ENCODE measurements around the gene PRMT7. TPM values are rescaled to one million over a fixed set of nuclear protein-coding genes. Genes with fewer than 3 reads are reported as not detected.

PRMT7 gene
- total RNA-seq, 1 donor: 42.7 TPM

- no peak for DNase-seq (ENCODE audit: low read depth)
- TF ChIP-seq, protein P1, sequence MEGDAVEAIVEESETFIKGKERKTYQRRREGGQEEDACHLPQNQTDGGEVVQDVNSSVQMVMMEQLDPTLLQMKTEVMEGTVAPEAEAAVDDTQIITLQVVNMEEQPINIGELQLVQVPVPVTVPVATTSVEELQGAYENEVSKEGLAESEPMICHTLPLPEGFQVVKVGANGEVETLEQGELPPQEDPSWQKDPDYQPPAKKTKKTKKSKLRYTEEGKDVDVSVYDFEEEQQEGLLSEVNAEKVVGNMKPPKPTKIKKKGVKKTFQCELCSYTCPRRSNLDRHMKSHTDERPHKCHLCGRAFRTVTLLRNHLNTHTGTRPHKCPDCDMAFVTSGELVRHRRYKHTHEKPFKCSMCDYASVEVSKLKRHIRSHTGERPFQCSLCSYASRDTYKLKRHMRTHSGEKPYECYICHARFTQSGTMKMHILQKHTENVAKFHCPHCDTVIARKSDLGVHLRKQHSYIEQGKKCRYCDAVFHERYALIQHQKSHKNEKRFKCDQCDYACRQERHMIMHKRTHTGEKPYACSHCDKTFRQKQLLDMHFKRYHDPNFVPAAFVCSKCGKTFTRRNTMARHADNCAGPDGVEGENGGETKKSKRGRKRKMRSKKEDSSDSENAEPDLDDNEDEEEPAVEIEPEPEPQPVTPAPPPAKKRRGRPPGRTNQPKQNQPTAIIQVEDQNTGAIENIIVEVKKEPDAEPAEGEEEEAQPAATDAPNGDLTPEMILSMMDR (IDR thresholded peaks at IDR 0.05; ENCODE audit: insufficient read depth, low read depth, low read length): no peak
- no peak overlapping the region for H3K4me3 ChIP-seq (ENCODE audit: low read depth, low read length)
These were observed 67.9 kb downstream of the PRMT7 start for GRCh38 chr16:68378436-68379415.

DNA sequence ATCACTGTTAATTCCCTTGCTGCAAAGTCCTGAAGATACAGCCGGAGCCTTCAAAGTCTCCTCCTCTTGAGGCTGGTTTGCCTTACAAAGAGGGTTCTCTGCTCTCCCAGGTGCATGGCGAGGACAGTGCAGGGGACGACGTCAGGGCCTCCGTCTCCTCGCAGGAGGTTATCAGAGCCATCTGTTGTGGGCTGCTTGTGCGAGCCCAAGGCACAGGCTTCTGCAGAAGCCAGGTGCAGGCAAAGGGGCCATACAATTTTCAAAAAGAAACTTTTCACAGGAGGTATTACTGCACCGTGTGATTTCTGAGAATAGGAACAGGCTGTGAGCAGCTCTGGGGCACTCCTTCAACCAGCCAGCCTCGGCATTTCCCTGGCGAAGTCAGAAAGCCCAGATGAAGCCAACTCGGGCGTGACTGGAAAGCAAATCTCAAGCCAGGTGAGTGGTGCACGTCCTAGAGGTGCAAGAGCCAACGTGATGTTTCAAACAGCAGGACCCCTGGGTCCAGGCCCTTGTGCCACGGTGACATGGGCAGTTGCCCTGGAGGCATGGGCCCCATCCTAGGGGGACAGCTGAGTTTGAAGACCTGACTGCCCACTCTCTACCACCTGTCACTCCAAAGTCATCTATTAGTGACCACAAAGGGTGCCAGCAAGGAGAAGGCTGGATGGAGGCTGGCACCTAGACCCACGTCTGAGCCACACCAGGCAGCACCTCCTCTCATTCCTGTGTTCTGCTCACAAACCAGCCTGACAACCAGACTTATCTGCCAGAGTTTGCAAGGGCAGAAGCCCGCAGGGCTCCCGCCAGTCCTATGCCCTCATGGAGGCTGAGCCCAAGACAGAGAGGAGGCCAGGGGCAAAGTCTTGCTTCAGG is 68.9 kb downstream of the PRMT7 start:
- no peak for DNase-seq (ENCODE audit: low read depth)
- TF ChIP-seq, protein P1 (IDR thresholded peaks at IDR 0.05; ENCODE audit: insufficient read depth, low read depth, low read length): no peak
- H3K4me3 ChIP-seq (ENCODE audit: low read depth, low read length): no peak overlapping the region

DNA sequence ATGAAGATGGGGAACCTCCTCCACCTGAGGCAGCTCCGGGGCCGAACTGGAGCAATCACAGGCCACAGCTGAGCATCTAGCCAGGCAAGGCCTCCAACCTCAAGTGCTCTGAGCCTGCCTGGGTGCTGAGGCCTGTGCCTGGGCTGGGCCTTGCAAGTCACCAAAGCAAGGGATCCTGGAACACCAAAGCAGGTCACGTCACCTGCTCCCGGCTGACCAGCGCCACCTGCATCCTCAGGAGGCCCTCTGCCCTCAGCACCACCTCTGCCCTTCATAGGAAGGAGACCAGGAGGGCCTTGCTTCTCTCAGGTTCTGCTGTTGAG is 69.5 kb downstream of the PRMT7 start:
- no peak overlapping the region for H3K4me3 ChIP-seq (ENCODE audit: low read depth, low read length)
- TF ChIP-seq, protein P1 (IDR thresholded peaks at IDR 0.05; ENCODE audit: insufficient read depth, low read depth, low read length): no peak
- no peak for DNase-seq (ENCODE audit: low read depth)

- no peak overlapping the region for H3K4me3 ChIP-seq (ENCODE audit: low read depth, low read length)
- TF ChIP-seq, protein P1 (IDR thresholded peaks at IDR 0.05; ENCODE audit: insufficient read depth, low read depth, low read length): no peak
- no peak for DNase-seq (ENCODE audit: low read depth)
These were observed 70.0 kb downstream of the PRMT7 start for GRCh38 chr16:68380676-68381362.

- DNase-seq (ENCODE audit: low read depth): no peak
- H3K4me3 ChIP-seq (ENCODE audit: low read depth, low read length): no peak overlapping the region
- TF ChIP-seq, protein P1 (IDR thresholded peaks at IDR 0.05; ENCODE audit: insufficient read depth, low read depth, low read length): no peak
These were observed 70.5 kb downstream of the PRMT7 start for GRCh38 chr16:68381363-68381724.

DNA sequence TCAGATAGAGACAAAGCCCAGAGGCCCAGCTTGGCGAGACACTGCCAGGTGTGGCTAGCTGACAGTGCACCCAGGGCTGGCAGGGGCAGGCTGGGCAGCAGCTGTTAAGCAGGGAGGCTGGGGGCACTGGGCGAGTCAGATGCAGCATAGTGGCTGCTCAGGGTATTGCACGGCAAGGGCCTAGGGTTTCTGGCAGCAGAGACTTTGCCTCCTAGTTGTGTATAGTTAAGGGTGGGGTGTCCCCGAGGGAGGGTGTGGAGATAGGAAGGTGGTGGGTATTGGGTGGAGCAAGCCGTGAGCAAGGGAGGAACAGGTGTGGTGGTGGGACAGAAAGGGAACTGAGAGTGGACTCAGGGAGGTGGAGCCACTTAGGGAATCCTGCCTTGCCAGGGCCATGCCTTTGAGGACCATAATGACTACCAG is 71.5 kb downstream of the PRMT7 start:
- no peak overlapping the region for H3K4me3 ChIP-seq (ENCODE audit: low read depth, low read length)
- no peak for DNase-seq (ENCODE audit: low read depth)
- TF ChIP-seq, protein P1 (IDR thresholded peaks at IDR 0.05; ENCODE audit: insufficient read depth, low read depth, low read length): peak; percentile 38
